NCI-H748 (cell line): Measurements from ENCODE around the gene MAMSTR.
"Not testable (repeated sequence)": the region's sequence is repeated elsewhere in the genome, so short reads cannot be mapped to it uniquely, and the experiment has no call there.

ENCODE experiments used
- DNase-seq: peaks from one replicate; lab custom pipeline; 2025; ENCODE audit not compliant: unreplicated experiment; lab: John Stamatoyannopoulos, UW

MAMSTR gene

DNA sequence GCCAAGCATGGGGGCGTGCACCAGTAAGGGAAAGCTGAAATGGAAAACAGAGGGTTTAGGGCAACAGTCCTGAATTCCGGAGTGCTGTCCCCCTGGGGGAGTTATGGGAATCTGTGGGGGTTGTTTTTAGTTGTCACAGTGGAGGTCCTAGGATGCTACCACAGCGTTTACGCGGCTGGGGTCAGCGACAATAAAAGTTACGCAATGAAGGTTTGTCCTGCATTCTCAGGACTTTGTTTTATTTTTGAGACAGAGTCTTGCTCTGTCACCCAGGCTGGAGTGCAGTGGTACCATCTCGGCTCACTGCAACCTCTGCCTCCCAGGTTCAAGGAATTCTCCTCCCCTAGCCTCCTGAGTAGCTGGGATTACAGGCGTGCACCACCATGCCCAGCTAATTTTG is 25.9 kb downstream of the MAMSTR start:
- not testable (repeated sequence) for DNase-seq

DNA sequence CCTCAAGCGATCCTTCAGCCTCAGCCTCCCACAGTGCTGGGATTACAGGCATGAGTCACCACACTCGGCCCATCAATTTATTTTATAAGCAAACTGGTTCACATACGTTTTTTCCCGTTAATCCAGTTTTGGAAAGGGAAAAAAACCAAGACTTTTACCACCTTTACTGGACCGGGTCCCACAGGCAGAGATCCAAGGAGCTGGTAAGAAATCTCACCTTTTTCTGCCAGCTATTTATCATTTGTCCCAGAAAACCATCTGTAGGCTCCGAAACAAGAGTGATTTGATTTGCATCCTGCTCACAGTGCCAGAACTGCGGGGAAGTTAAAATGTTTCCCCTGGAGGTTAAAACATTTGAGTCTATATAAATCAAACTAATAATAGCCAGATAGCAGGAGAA is 30.1 kb downstream of the MAMSTR start:
- no peak for DNase-seq

DNA sequence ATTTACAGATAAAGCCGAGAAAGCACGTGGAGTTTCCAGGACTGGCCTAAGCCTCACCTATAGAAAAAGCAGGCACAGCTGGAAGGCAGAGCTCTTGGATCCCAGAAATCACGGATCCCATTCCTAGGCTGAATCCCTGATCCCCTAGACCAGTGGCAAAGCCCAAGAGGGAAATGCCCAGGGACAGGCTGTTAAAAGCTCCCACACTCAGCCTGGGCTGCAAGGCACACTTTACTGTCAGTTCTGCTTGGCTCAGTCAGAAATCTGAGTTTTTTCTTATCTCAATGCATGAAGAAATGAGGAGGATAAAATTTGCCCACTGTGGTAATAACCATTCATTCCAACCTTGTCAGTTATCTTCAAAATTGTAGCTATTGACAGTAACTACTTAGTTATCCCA is 31.7 kb downstream of the MAMSTR start:
- DNase-seq = no peak

DNA sequence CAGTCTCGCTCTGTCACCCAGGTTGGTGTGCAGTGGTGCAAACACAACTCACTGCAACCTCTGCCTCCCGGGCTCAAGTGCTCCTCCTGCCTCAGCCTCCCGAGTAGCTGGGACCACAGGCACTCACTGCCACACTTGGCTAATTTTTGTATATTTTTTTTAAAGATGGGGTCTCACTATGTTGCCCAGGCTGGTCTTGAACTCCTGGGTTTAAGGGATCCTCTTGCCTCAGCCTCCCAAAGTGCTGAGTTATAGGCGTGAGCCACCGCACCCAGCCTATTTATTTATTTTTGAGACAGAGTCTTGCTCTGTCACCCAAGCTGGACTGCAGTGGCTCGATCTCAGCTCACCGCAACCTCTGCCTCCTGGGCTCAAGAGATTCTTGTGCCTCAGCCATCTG is 32.9 kb downstream of the MAMSTR start:
- not testable (repeated sequence) for DNase-seq

DNA sequence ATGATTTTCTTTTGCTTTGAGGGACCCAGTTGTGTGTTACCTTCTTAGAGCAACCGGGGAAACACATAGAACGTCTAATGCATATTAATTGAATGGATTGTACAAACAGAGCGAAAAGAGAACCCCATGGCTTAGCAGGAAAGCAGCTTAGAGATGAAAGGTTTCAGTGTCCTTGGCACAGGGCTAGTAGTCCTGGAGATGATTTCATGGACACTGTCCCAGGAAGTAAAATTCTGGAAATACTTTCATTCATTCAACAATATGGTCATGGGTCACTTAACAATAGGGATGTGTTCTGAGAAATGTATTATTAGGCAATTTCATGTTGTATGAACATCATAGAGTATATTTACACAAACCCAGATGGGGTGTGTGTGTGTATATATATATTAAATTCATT is 33.4 kb downstream of the MAMSTR start:
- DNase-seq = peak; percentile 64

DNA sequence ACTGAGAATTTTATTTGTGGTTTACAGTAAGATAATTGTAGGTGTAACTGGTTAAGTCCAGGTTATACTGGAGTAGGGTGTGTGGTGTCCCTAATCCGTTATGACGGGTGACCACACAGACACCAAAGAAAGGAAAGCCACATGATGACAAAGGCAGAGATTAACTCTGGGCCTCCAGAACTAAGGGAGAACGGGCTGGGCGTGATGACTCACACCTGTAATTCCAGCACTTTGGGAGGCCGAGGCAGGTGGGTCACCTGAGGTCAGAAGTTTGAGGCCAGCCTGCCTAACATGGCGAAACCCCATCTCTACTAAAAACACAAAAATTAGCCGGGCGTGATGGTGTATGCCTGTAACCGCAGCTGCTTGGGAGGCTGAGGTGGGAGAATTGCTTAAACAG is 33.9 kb downstream of the MAMSTR start:
- no peak for DNase-seq

DNA sequence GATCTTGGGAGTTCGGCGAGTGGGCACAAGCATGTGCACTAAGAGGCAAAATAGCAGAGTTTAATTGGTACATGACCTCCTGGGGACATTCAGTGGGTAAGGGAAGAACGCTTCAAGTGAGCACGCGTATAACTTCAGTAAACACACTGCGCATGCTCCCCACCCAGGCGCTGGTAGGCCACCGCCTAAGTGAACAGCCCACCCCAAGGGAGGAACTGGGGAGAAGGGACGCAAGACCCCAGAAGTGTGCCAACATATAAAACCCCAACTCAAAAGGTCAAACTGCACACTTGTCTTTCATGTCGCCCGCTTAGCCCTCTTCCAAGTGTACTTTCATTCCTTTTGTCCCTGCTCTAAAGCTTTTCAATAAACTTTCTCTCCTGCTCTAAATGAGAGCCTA is 36.2 kb downstream of the MAMSTR start:
- peak; percentile 36 for DNase-seq

DNA sequence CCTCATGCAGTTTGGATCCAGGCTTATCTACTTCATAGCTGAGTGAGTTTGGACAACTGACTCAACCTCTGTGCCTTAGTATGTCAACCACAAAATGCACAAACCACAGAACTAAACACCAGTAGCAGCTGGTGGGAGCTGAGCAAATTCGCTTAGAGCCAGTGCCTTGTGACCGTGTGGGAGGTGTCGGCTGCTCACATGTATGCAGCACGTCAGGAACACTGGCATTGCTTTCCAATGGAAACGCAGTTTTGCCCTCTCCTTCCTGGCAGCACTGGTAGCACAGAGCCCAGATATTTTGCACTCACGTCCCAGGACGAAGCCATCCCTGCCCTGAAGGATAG is 38.4 kb downstream of the MAMSTR start:
- DNase-seq = no peak

DNA sequence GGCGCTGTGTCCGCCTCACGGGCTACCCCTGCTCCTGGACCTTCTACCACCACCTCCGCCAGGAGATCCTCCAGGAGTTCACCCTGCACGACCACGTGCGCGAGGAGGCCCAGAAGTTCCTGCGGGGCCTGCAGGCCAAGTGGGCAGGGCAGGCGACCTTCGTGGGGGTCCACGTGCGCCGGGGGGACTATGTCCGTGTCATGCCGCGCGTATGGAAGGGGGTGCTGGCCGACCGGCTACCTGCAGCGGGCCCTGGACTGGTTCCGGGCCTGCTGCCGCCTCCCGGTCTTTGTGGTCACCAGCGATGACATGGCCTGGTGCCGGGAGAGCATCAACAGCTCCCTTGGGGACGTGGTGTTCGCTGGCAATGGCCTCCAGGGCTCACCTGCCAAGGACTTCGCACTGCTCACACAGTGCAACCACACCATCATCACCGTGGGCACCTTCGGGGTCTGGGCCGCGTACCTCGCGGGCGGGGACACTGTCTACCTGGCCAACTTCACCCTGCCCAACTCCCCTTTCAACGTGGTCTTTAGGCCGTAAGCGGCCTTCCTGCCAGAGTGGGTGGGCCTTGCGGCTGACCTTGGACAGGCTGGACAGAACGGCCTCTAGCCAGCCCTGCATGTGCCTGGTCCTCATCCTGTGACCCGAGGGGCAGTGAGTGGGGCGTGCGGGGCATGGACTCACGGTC is 38.9 kb downstream of the MAMSTR start:
- DNase-seq = no peak

DNA sequence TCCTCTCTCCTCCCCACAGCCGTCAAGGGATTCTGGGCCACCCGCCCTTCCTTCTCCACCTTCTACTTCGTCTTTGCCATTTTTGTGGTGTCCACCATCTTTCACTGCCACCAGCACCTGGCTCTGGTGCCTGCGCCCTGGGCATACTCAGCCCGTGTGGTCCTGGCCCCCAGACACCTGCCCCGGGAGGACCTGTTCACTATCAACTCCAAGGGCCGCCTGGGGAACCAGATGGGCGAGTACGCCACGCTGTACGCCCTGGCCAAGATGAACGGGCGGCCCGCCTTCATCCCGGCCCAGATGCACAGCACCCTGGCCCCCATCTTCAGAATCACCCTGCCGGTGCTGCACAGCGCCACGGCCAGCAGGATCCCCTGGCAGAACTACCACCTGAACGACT is 39.5 kb downstream of the MAMSTR start:
- not testable (repeated sequence) for DNase-seq

DNA sequence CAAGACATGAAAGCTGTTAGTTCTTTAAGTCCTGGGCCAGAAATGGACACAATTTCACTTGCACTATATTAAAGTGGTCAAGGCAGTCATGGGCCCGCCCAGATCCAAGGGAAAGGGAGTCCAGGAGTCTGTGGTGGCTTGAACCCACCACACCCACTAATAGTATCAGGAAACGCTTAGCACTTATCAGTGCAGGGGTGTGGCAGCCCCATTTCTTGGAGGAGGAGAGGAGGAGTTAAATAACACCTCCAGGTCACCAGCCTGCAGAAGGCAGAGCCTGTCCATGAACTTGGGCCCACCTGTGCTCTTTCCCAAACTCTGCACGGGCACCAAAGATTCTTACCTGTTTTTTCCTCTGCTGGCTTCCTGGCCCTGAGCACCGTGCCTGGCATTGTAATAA is 41.3 kb downstream of the MAMSTR start:
- no peak for DNase-seq

DNA sequence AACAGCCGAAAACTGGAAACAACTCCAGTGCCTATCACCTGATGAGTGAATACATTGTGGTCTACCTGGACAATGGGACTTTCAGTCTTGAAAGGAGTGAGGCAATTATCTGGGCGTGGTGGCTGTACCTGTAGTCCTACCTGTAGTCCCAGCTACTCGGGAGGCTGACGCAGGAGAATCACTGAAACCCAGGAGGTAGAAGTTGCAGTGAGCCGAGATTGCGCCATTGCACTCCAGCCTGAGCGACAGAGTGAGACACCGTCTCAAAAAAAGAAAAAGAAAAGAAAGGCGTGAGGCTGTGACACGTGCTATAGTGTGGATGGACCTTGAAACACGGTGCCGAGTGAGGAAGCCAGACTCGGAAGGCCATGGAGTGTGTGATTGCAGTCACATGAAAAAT is 42.6 kb downstream of the MAMSTR start:
- DNase-seq = peak; percentile 73

DNA sequence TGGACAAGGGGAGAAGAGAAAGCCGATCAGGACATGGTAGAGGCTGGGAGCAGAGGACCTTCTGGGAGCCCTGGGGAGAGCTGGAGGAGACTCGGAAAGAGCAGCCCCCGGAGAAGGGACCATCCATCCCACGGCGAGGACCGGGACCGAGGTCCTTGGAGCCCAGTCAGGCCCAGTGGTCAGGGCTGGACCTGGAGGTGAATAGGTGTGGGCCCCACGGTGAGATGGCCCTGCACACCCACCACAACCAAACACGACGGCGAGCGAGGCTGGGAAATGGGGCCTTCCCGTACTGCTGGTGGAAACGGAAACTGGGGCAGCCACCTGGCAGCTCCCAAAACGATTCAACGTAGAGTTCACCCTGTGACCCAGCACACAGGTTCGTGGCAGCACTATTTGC is 43.0 kb downstream of the MAMSTR start:
- DNase-seq = no peak

DNA sequence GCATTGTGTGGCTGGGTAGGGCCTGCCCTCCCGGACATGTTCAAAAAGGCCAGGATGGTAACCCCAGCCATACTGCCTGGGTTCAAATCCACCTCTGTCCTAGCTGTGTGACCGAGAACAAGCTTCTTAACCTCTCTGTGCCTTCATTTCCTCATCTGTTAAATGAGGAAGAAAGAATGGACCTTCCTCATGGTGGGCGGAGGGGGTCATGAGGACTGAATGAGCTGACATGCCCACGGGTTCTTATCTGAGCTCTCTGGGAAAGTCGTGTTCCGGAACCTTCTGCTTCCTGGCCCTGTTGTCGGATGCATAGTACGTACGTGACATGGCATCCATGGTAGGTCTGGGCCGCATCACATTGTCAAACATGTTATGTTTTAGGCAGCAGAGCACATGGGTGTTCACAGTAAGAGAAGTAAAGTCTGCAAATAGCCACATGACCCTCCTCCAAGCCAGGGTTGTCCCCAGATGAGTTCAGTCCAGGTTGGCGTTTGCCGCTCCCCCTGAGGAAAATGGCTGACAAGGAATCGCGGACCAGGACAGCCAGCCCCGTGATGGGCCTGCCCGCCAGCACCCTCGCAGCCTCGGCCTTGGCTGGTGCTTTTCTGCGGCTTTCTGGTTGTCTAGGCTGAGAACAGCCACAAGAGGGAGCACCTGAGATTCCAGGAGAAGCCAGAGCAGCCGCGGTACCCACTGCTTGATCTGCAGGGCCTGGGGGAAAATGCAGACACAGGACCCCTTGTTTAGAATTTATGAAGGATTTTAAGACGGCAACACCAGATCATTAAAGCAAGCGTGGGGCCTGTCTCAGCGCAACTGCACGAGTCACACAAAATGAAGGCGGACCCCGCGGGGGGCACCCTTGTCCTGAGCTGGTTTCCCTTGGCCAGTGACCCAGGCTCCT is 44.4 kb downstream of the MAMSTR start:
- DNase-seq = peak; percentile 85

DNA sequence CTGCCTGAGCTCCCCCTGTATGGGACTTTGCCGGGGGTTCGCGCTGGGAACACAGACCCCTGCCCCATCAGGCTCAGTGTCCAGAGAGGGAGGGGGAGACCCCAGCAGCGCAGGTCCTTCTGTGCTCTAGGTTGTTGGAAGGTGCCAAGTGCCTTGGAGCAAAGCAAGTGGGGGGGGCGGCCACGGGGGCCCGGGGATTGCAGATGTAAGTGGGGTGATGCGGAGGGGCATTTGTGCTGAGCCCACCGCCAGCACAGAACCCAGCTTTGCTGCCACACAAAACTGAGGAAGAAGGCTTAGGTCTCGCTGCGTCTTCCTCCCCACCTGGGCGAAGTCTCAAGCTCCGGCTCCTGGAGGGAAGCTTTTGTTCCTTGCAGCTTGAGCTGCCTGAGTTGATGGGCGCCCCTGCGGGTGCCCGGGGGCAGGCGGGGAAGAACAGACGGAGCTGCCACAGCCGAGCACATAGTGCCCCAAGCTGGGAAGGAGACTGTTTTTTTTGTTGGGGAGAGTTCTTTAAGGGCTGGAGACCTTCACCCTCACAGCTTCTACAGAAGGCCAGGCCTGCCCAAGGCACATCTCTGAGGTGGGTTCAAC is 45.2 kb downstream of the MAMSTR start:
- DNase-seq = no peak

DNA sequence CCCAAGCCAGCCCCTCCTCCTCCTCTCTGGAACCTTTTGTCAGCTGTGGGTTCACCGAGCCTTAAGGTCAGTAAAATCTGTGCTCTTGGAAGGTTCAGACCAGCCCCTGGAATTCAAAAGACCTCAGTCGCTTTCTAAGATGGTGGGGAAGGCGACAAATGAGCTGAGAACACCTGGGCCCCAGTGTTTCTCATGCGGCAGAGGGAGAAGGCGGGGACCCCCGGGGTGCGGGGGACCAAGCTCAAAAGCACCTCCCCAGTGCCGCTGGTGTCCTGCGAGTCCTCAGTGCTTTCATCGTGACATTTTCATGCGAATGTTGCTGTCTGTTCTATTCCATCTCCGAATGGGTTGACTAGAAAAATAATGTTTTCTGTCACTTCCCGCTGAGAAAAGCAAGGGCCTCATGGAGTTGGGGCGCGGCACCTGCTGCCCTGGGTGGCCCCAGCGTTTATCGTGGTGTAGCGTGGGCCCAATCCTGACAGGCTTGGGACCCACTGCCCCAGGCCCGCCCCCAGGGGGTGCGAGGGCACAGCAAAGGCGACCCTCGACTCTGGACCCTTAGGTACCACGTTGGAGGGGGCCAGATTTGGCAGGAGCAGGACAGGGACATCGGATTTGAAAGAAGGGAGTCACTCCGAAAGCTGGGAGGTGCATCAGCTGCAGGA is 46.0 kb downstream of the MAMSTR start:
- DNase-seq = no peak

DNA sequence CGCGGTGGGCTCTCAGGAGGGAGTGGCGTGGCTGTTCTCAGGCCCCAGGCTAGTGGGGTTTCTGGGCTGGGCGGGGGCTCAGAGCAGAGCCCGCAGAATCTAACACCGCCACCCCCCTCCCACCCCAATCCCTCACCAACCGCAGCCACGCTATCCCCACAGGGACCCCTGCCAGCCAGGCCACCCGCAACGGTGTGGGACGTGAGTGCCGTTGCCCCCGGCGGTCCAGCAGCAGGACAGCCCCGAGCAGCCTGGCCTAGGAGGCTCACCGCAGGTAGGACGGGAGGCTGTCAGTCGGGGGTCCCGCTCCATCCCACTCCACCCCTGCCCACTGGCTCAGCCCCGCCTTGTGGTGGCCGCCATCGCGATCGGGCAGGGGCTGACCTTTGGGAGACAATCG is 46.5 kb downstream of the MAMSTR start, which contains the start of gene NTN5:
TSS of gene NTN5 (minus strand) at position 24 of the 400 bp plus-strand sequence. CDS start 2,031 bp downstream, outside the sequence.
- DNase-seq = no peak

DNA sequence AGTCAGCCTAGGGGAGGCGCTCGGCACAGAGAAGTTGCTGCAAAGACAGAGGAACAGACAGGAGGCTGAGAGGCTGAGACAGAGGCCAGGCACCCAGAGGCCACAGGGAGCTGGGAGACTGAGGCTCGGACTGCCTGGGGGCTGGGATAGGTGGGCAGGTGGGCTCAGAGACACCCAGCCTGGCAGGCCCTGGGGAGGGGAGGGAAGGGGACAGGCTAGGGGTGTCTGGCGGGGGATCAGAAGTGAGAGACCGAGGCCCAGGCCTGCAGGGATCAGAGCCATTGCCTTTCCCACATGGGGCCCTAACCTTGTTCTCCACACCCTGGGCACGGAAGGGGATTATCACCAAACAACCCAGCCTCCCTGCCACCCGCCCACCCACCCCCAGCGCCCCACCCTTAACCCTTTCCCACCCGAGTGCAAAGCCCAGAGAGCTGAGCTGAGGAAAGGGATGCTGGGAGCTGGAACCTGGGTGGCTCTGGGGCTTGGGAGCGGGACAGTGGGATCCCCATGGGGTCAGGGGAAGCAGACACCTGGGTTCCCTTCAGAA is 48.0 kb downstream of the MAMSTR start:
- no peak for DNase-seq

DNA sequence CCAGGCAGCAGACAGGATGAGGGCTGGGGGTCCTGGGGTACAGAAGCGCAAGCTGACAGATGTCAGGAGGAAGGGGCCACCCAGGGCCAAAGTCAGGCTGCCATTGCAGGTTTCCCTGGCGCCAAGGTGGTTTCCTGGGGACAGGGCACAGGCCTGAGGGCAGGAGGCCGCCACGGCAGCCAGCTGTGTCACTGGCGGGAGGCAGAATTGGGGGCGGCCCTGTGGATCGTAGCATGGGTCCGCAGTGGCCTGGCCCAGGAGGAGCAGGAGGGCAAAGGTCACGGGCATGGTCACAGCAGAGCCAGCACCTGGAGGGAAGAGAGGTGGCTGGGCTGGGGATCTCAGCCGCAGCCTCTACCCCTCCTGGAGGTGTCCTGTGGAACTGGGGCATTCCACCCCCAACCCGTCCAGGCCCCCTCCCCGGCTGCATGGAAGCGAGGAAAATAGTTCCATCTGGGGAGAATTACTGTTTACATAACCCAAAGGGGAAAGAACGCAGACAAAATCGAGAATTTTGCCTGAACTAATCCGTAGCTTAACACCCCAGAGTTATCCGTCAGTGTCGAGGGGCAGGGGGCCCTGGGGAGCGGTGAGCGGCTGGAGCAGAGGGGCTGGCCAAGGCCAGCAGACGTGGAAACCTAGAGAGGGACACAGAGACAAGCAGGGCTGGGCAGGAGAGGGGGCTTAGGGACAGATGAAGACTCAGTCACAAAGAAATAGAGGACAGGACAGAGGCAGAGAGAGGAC is 48.7 kb downstream of the MAMSTR start:
- no peak for DNase-seq

DNA sequence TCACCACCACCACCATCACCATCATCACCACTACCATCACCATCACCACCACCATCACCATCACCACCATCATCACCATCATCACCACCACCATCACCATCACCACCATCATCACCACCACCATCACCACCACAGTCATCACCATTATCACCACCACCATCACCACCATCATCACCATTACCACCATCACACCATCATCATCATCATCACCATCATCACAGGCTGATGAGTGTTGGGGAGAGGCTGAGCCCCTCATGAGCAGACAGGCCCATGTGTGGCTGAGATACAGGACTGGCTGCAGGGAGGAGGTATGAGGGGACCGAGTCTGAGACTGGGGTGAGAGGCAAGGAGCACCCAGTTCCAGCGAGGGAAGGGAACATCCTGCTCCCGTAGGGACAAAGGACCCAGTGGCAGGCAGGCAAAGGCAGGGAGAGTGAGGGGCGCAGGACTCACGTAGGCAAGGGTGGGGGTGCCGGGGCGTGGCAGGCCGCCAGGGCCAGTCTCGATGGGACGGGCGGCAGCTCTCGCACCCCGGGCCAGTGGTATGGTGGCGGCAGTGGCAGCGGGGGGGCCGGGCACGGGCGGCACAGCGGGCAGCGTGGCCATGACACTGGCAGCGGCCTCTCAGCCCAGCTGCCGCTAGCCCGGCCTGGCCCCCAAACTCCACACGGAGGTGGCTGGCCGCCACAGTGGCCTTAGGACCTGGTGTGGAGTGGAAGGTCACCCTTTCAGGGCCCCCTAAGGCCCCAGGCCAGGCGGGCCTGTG is 49.4 kb downstream of the MAMSTR start:
- no peak for DNase-seq
